Endothelial cell (in vitro differentiated cells): Measurements from ENCODE around the gene SH3RF2. TPM values are rescaled to one million over a fixed set of nuclear protein-coding genes. Genes with fewer than 3 reads are reported as not detected.
"Not testable (repeated sequence)": the region's sequence is repeated elsewhere in the genome, so short reads cannot be mapped to it uniquely, and the experiment has no call there.

ENCODE experiments used
- DNase-seq: peaks from one replicate; pipeline ENCODE4 v3.0.0; 2021; ENCODE audit warnings: low spot score
- H3K27ac Mint-ChIP-seq: one replicate; pipeline ENCODE4 v1.8.0; 2021; ENCODE audit warnings: mixed read lengths, inconsistent platforms; ENCODE audit not compliant: unreplicated experiment
- H3K27me3 Mint-ChIP-seq: one replicate; pipeline ENCODE4 v1.8.0; 2021; ENCODE audit warnings: mild to moderate bottlenecking, moderate library complexity, mixed read lengths, inconsistent platforms; ENCODE audit not compliant: unreplicated experiment
- H3K36me3 Mint-ChIP-seq: one replicate; pipeline ENCODE4 v1.8.0; 2021; ENCODE audit warnings: mild to moderate bottlenecking, low read depth, mixed read lengths, inconsistent platforms; ENCODE audit not compliant: unreplicated experiment
- H3K4me1 Mint-ChIP-seq: one replicate; pipeline ENCODE4 v1.8.0; 2021; ENCODE audit warnings: mild to moderate bottlenecking, mixed read lengths, inconsistent platforms; ENCODE audit not compliant: unreplicated experiment
- H3K4me3 Mint-ChIP-seq: one replicate; pipeline ENCODE4 v1.8.0; 2021; ENCODE audit warnings: mild to moderate bottlenecking, mixed read lengths, inconsistent platforms; ENCODE audit not compliant: unreplicated experiment
- H3K9me3 Mint-ChIP-seq: one replicate; pipeline ENCODE4 v1.8.0; 2021; ENCODE audit warnings: mixed read lengths, inconsistent platforms; ENCODE audit not compliant: unreplicated experiment
- CTCF ChIP-seq: fragments of 200-600 bp; sonication (generic); IDR thresholded peaks from one replicate; pipeline ENCODE4 v1.5.0; 2021; ENCODE audit warnings: antibody characterized with exemption; ENCODE audit not compliant: unreplicated experiment
- total RNA-seq: library from RNA; stranded (reverse); fragmentation: NEBNext Ultra II Directional; extraction: Animal tissue kit (Norgen Biotek cat#: 25700); gene quantifications from one replicate; pipeline ENCODE4 v1.2.1, GENCODE V29; 2021; ENCODE audit not compliant: unreplicated experiment

Gene SH3RF2
- total RNA-seq, 1 donor from 2014 or later, result 0.23 TPM

- Mint-ChIP-seq H3K27ac (no peak overlapping the region), H3K9me3 (no peaks in the 10 kb centered on the region)
These were observed 71.6 kb downstream of the SH3RF2 start for GRCh38 chr5:146007989-146008388.

GRCh38 chr5:146009020-146009419 is 72.6 kb downstream of the SH3RF2 start:
- TF ChIP-seq CTCF, result no peak
- Mint-ChIP-seq H3K4me3 (no peak overlapping the region), H3K27me3 (peaks cover 4% of the 10 kb centered on the region), H3K4me1 (no peaks in the 10 kb centered on the region), H3K9me3 (no peaks in the 10 kb centered on the region), H3K36me3 (peaks cover 4% of the 10 kb centered on the region), H3K27ac (no peak overlapping the region)
- no peak for DNase-seq

More at GRCh38 chr5:146007989-146008388, 71.6 kb downstream of the SH3RF2 start:
- H3K27me3 Mint-ChIP-seq, result peaks cover 2% of the 10 kb centered on the region
- no peak for DNase-seq
- H3K4me3 Mint-ChIP-seq, result no peak overlapping the region
- H3K4me1 Mint-ChIP-seq, result no peaks in the 10 kb centered on the region
- no peak for TF ChIP-seq CTCF
- H3K36me3 Mint-ChIP-seq, result peaks cover 4% of the 10 kb centered on the region

GRCh38 chr5:146010447-146010846 is 74.1 kb downstream of the SH3RF2 start:
- H3K4me1 Mint-ChIP-seq, H3K4me3 Mint-ChIP-seq, H3K36me3 Mint-ChIP-seq, DNase-seq, H3K27me3 Mint-ChIP-seq, H3K9me3 Mint-ChIP-seq, H3K27ac Mint-ChIP-seq: not testable (repeated sequence)

GRCh38 chr5:146013761-146014160 is 77.4 kb downstream of the SH3RF2 start:
- TF ChIP-seq CTCF, result no peak
- Mint-ChIP-seq H3K9me3 (no peaks in the 10 kb centered on the region), H3K4me1 (peaks cover 5% of the 10 kb centered on the region), H3K36me3 (peaks cover 4% of the 10 kb centered on the region), H3K4me3 (no peak overlapping the region), H3K27me3 (peaks cover 8% of the 10 kb centered on the region), H3K27ac (no peak overlapping the region)
- no peak for DNase-seq

- H3K4me3 Mint-ChIP-seq, result no peak overlapping the region
- no peaks in the 10 kb centered on the region for H3K36me3 Mint-ChIP-seq
- DNase-seq, result no peak
- H3K9me3 Mint-ChIP-seq, result no peaks in the 10 kb centered on the region
- no peak for TF ChIP-seq CTCF
- peaks cover 8% of the 10 kb centered on the region for H3K27me3 Mint-ChIP-seq
- H3K4me1 Mint-ChIP-seq, result peaks cover 5% of the 10 kb centered on the region
- H3K27ac Mint-ChIP-seq, result no peak overlapping the region
These were observed 78.6 kb downstream of the SH3RF2 start for GRCh38 chr5:146015001-146015400.
